Activated CD8-positive, alpha-beta memory T cell treated with anti-CD3 and anti-CD28 coated beads for 24 hours (primary cell): ENCODE results near the gene CCDC68.

Source experiments
- DNase-seq: peaks from one replicate; pipeline ENCODE4 v3.0.0-alpha.2; 2020

Gene CCDC68

GRCh38 chr18:54914816-54915215, 44.4 kb downstream of the CCDC68 start:
- no peak for DNase-seq

DNA sequence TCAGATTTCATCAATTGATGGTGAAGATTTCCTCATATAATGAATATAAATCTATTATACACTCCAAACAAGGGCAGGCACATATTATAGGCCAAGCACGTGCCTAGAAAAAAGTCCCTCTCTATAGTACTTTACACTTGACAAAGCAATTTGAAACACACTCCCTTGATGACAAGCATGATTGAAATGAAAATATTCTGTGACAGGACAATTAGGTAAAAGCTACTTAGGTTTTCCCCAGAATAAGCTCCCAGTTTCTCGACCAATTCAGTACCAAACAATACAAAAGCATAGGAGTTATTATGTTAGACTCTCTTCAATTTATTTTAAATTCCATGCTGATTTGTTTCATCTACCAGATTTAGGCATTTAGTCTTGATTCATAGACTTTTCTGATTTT, 47.7 kb downstream of the CCDC68 start:
- DNase-seq = no peak

DNA sequence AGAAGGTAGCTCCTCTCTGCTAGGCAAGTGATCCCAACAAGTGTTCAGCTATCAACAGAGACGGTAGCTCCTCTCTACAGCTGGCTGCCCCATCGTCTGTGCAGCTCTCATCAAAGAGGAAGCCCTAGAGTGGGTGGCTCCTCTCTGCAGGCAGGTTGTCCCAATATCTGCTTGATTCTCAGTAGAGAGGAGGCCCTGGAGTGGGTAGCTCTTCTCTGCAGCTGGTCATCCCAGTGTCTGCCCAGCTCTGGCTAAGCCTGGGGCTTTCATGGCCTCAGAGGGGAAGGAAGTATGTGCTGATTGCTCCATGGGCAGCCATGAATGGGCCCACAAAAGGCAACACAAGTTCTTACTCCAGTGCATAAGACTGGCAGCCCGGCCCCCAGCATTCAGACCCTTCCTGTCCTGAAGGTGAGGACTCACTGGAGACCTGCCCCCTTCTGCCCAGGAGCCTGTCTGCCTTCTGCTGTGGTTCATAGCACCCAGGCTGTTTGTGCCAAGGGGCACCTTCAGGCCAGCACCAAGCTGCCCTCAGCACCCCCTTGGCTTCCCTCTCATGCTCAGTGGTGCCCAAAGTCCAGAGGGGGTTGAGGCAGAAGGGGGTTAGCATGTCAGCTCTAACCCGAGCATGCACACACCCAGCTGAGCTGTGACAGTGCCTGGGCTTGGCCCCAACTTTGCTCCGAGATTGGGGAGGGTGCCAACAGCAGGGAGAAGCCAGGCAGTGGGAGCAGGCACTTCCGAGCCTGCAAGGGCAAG, 48.9 kb downstream of the CCDC68 start:
- no peak for DNase-seq

- no peak for DNase-seq
Measured at GRCh38 chr18:54909538-54909937, 49.7 kb downstream of the CCDC68 start.

DNA sequence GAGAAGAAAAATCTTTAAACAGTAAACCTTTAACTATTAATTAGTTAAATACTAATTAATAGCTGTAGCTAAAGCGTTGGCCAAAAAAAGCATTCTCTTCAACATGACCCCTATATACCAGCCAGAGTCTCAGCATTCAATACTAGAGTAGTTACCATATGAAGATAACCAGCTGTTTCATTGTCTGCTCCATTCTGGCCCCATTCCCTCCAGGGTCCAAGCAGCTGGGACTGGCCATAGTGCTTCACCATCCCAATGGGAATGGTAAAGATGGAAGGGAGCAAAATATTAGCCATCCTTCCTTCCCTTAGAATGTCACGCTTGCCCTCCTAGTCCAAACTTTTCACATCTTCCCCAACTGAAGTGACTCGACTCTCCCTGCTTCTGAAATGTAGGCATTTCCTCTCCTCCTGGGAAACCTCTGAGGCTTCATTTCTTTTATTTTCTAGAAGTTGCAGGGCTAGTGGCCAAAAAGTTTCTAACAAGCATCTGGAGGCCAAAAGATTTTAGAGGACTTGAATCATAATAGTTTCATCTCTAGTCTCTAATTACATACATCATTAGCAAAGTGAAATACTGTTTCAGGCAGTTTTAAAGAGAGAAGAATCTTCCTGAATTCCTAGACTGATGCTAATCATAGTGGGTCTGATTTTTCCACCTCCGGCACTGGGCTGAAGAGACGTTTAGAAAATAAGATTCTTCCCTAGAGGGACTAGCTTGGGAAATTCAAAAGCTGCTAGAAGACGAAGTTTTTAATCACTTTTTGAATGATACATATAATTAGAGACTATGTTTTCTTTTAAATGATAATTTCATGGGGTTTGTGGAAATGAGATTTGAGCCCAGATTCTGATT, 52.7 kb downstream of the CCDC68 start:
- DNase-seq = no peak

DNA sequence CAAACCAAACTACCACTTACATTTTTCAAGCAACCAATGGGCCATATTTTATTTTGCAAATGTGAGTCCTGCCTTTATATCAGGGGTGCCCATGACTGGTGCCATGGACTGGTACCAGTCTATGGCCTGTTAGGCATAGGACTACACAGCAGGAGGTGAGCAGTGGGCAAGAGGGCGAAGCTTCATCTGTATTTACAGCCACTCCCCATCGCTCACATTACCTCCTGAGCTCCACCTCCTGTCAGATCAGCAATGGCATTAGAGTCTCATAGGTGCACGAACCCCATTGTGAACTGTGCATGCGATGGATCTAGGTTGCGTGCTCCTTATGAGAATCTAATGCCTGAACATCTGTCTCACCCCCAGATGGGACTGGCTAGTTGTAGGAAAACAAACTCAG, 53.6 kb downstream of the CCDC68 start:
- DNase-seq = no peak

GRCh38 chr18:54904581-54904980, 54.7 kb downstream of the CCDC68 start:
- DNase-seq = no peak

- no peak for DNase-seq
Measured at GRCh38 chr18:54900290-54900689, 59.0 kb downstream of the CCDC68 start.

- DNase-seq = no peak
Measured at GRCh38 chr18:54899500-54899899, 59.8 kb downstream of the CCDC68 start.

- no peak for DNase-seq
Measured at GRCh38 chr18:54888933-54889332, 70.3 kb downstream of the CCDC68 start.

GRCh38 chr18:54888378-54888777, 70.9 kb downstream of the CCDC68 start:
- no peak for DNase-seq

GRCh38 chr18:54883816-54884604, 75.3 kb downstream of the CCDC68 start:
- DNase-seq = no peak

DNA sequence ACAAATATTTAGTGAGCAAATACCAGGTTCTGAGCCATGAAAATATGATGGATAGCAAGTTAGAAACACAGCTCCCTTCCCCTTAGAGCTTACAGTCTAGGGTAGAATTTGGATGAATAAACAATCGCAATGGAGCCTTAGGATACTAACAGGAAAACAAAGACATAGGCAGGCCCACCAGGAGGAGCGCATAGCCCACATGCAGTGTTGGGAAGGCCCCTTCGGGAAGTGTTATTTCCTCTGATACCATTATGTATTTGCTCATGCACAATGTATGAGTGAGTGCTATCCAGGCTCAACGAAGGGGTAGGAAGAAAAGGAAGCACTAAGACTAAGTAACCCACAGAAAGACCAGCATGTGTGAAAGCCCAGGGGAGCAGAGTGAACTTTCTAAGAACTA, 76.9 kb downstream of the CCDC68 start:
- no peak for DNase-seq

DNA sequence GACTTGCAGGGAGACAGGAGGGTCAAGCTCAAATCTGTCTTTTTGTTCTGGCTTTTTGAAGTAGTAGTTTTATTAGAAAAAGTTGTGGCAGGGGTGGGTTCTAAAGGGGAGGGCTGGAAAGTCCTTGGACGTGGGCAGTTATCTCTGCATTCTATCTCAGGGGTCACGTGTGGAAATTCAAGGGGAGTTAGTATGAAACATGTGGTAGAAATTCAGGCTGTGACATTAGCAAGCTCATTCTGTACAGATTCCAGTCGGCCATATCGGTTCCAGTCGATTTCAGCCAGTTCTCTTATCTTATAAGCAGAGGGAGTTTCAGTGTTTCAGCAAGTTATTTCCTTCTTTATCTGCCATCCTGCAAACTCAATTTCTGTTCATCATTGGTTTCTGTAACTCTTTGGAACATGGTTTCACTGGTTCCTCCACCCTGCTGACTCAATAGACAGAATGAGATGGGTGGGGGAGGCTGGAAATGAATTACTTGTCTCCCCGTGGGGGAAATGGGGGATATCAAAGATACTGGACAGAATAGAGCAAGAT, 78.0 kb downstream of the CCDC68 start:
- no peak for DNase-seq

- DNase-seq = no peak
Measured at GRCh38 chr18:54880395-54881105, 78.7 kb downstream of the CCDC68 start.

- DNase-seq = no peak
Measured at GRCh38 chr18:54879691-54880090, 79.6 kb downstream of the CCDC68 start.

DNA sequence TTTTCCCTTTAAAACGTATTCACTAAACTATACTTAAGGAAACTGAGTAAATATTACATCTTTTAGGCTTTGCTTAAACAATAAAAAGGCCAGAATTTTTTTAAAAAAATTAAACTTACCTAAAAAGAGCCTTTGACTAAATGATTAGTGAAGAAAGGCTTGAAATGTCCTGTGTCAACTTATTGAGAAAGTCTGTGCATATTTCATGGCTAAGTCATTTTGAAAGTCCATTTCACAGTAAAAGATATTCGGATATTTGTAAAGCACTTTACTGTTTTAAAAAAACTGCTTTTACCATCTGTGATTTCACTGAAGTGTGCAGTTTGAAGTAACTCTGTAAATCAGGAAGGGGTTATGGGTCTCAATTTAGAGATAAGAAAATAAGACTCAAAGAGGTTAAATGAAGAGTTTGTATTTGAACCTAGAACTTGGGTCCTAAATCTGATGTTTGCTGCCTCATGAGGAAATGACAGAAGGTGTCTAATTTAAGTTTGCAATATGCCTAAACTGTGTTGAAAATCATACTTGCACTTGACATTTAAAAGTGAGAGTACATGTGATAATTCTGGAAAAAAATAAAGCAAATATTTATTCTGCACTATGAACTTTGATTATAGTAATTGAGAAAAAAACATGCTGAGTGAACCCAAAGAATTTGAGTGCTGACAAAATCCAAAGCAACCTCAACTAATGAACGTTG, 80.5 kb downstream of the CCDC68 start:
- no peak for DNase-seq

- no peak for DNase-seq
Measured at GRCh38 chr18:54878159-54878622, 81.1 kb downstream of the CCDC68 start.

- DNase-seq = no peak
Measured at GRCh38 chr18:54877076-54877475, 82.2 kb downstream of the CCDC68 start.

GRCh38 chr18:54875063-54875462, 84.2 kb downstream of the CCDC68 start:
- DNase-seq = no peak

- no peak for DNase-seq
Measured at GRCh38 chr18:54873884-54874255, 85.4 kb downstream of the CCDC68 start.

DNA sequence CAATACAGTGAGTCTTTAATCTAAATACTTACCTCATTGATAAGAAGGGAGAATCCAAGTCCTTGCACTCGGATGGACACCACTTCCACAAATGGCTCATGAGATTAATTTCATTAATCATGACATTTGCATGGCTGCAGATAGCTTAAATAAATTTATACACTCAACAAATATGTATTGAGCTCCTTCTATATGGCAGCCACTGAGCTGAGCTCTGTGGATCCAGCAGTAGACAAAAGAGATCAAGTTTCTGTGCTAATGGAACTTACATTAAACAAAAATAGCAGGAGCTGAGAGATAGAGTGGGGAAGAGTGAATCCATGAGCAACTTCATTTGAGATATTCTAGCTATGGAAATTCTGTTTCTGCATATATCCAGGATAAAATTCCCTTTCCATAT, 86.6 kb downstream of the CCDC68 start:
- no peak for DNase-seq
